Activated CD4-positive, alpha-beta memory T cell treated with anti-CD3 and anti-CD28 coated beads, Interleukin-2, amount 10 ng/mL, durations not matched to agents 7 days and 5 days (primary cell): ENCODE data around the gene ASB1. TPM values are rescaled to one million over a fixed set of nuclear protein-coding genes. Genes with fewer than 3 reads are reported as not detected.

Source experiments
- CTCF ChIA-PET: fragments of 350-600 bp; sonication (Branson Sonifier 250); formaldehyde crosslinking; loops from one replicate; lab custom pipeline; 2021; ENCODE audit warnings: antibody characterized with exemption, inconsistent platforms; lab: Charles Lee
- POLR2A ChIA-PET: fragments of 350-600 bp; sonication (Branson Sonifier 250); formaldehyde crosslinking; loops from one replicate; lab custom pipeline; 2021; ENCODE audit warnings: antibody characterized with exemption; lab: Charles Lee
- DNase-seq: peaks from one replicate; pipeline ENCODE4 v3.0.0-alpha.2; 2020
- H3K27ac Mint-ChIP-seq: one replicate; pipeline ENCODE4 v1.8.0; 2021; ENCODE audit warnings: mild to moderate bottlenecking, mixed read lengths
- H3K27me3 Mint-ChIP-seq: one replicate; pipeline ENCODE4 v1.8.0; 2021; ENCODE audit warnings: mixed read lengths
- H3K36me3 Mint-ChIP-seq: one replicate; pipeline ENCODE4 v1.8.0; 2021; ENCODE audit warnings: low read depth, mixed read lengths
- H3K4me1 Mint-ChIP-seq: one replicate; pipeline ENCODE4 v1.8.0; 2021; ENCODE audit warnings: mixed read lengths
- H3K4me3 Mint-ChIP-seq: one replicate; pipeline ENCODE4 v1.8.0; 2021; ENCODE audit warnings: mild to moderate bottlenecking, mixed read lengths
- H3K9me3 Mint-ChIP-seq: one replicate; pipeline ENCODE4 v1.8.0; 2021; ENCODE audit warnings: mixed read lengths
- total RNA-seq, 2 experiments: library from RNA; stranded (reverse); gene quantifications; one replicate each; pipeline ENCODE4 v1.2.3, GENCODE V29; 2021

The ASB1 gene
- total RNA-seq, 2 experiments from 2014 or later, result 27.9 to 31.3 TPM

GRCh38 chr2:238421695-238422035 is 5.1 kb upstream of the ASB1 start:
- no peak overlapping the region for H3K27ac Mint-ChIP-seq
- no peak overlapping the region for H3K4me3 Mint-ChIP-seq
- peaks cover 8% of the 10 kb centered on the region for H3K4me1 Mint-ChIP-seq
- peaks cover 2% of the 10 kb centered on the region for H3K9me3 Mint-ChIP-seq
- DNase-seq, result no peak
- ChIA-PET POLR2A (interaction anchor here (1.0 kb wide), 1 partner anchor 15 kb away, joined by 3 read pairs; no protein-coding TSS in a partner anchor), CTCF (no interaction called here)
- H3K27me3 Mint-ChIP-seq, result peaks cover 1% of the 10 kb centered on the region
- peaks cover 2% of the 10 kb centered on the region for H3K36me3 Mint-ChIP-seq

- no peak for DNase-seq
- peaks cover 1% of the 10 kb centered on the region for H3K27me3 Mint-ChIP-seq
- H3K9me3 Mint-ChIP-seq, result no peaks in the 10 kb centered on the region
- ChIA-PET CTCF (no interaction called here), POLR2A (interaction anchor here (1.0 kb wide), 2 partner anchors 12 to 14 kb away, joined by 3 read pairs; no protein-coding TSS in a partner anchor)
- no peak overlapping the region for H3K4me3 Mint-ChIP-seq
- H3K4me1 Mint-ChIP-seq, result peaks cover 9% of the 10 kb centered on the region
- no peaks in the 10 kb centered on the region for H3K36me3 Mint-ChIP-seq
- no peak overlapping the region for H3K27ac Mint-ChIP-seq
These were observed 4.4 kb upstream of the ASB1 start for GRCh38 chr2:238422285-238422684.

- no peak for DNase-seq
- peaks cover 16% of the 10 kb centered on the region for H3K4me1 Mint-ChIP-seq
- H3K9me3 Mint-ChIP-seq, result no peaks in the 10 kb centered on the region
- H3K27ac Mint-ChIP-seq, result no peak overlapping the region
- peaks cover 2% of the 10 kb centered on the region for H3K36me3 Mint-ChIP-seq
- peaks cover 1% of the 10 kb centered on the region for H3K27me3 Mint-ChIP-seq
- H3K4me3 Mint-ChIP-seq, result no peak overlapping the region
- CTCF ChIA-PET, result no interaction called here
- POLR2A ChIA-PET, result interaction anchor here (1.0 kb wide), 1 partner anchor 12 kb away, joined by 3 read pairs; no protein-coding TSS in a partner anchor
These were observed 3.8 kb upstream of the ASB1 start for GRCh38 chr2:238422940-238423339.

GRCh38 chr2:238423561-238424312 is 3.0 kb upstream of the ASB1 start:
- ChIA-PET POLR2A (no interaction called here), CTCF (no interaction called here)
- Mint-ChIP-seq H3K4me3 (no peak overlapping the region), H3K27ac (no peak overlapping the region), H3K4me1 (peaks cover 24% of the 10 kb centered on the region), H3K27me3 (no peaks in the 10 kb centered on the region), H3K36me3 (peaks cover 10% of the 10 kb centered on the region), H3K9me3 (no peaks in the 10 kb centered on the region)
- no peak for DNase-seq

GRCh38 chr2:238424313-238424700 is 2.4 kb upstream of the ASB1 start:
- Mint-ChIP-seq H3K27ac (peak overlapping the region; percentile 30), H3K27me3 (no peaks in the 10 kb centered on the region), H3K9me3 (no peaks in the 10 kb centered on the region), H3K4me1 (peaks cover 27% of the 10 kb centered on the region), H3K36me3 (peaks cover 14% of the 10 kb centered on the region), H3K4me3 (no peak overlapping the region)
- no peak for DNase-seq
- POLR2A ChIA-PET, result no interaction called here
- CTCF ChIA-PET, result no interaction called here

- Mint-ChIP-seq H3K27me3 (no peaks in the 10 kb centered on the region), H3K4me3 (peak overlapping the region; percentile 82), H3K9me3 (no peaks in the 10 kb centered on the region), H3K4me1 (peaks cover 36% of the 10 kb centered on the region), H3K27ac (no peak overlapping the region), H3K36me3 (peaks cover 23% of the 10 kb centered on the region)
- CTCF ChIA-PET, result interaction anchor here (1.2 kb wide), 1 partner anchor 15 kb away, joined by 3 read pairs; no protein-coding TSS in a partner anchor
- DNase-seq, result no peak
- POLR2A ChIA-PET, result no interaction called here
These were observed 1.2 kb upstream of the ASB1 start for GRCh38 chr2:238425505-238425978.

GRCh38 chr2:238425979-238426567 is 654 bp upstream of the ASB1 start:
- peaks cover 25% of the 10 kb centered on the region for H3K36me3 Mint-ChIP-seq
- peak overlapping the region; percentile 82 for H3K4me3 Mint-ChIP-seq
- no peaks in the 10 kb centered on the region for H3K27me3 Mint-ChIP-seq
- peak overlapping the region; percentile 75 for H3K27ac Mint-ChIP-seq
- DNase-seq, result no peak
- POLR2A ChIA-PET, result no interaction called here
- H3K9me3 Mint-ChIP-seq, result no peaks in the 10 kb centered on the region
- peaks cover 38% of the 10 kb centered on the region for H3K4me1 Mint-ChIP-seq
- CTCF ChIA-PET, result interaction anchor here (1.2 kb wide), 1 partner anchor 14 kb away, joined by 3 read pairs; no protein-coding TSS in a partner anchor

- Mint-ChIP-seq H3K4me3 (peak overlapping the region; percentile 88), H3K36me3 (peaks cover 28% of the 10 kb centered on the region), H3K4me1 (peaks cover 48% of the 10 kb centered on the region), H3K27me3 (no peaks in the 10 kb centered on the region), H3K9me3 (no peaks in the 10 kb centered on the region), H3K27ac (peak overlapping the region; percentile 84)
- DNase-seq, result no peak
- POLR2A ChIA-PET, result interaction anchor here (1.0 to 1.4 kb wide), 5 partner anchors 12 to 139 kb away, joined by 3 to 7 read pairs (median 4); partner anchors contain the start of gene PER2
- CTCF ChIA-PET, result interaction anchor here (0.6 to 1.9 kb wide), 5 partner anchors 13 to 60 kb away, joined by 3 to 6 read pairs (median 3); no protein-coding TSS in a partner anchor
These were observed 872 bp downstream of the ASB1 start for GRCh38 chr2:238427435-238428162.

- Mint-ChIP-seq H3K9me3 (no peaks in the 10 kb centered on the region), H3K36me3 (peaks cover 38% of the 10 kb centered on the region), H3K27me3 (no peaks in the 10 kb centered on the region), H3K27ac (no peak overlapping the region), H3K4me1 (peaks cover 48% of the 10 kb centered on the region), H3K4me3 (no peak overlapping the region)
- no peak for DNase-seq
- CTCF ChIA-PET, result interaction anchor here (1.4 kb wide), 1 partner anchor 11 kb away, joined by 5 read pairs; no protein-coding TSS in a partner anchor
- POLR2A ChIA-PET, result interaction anchor here (1.0 kb wide), 1 partner anchor 10 kb away, joined by 4 read pairs; no protein-coding TSS in a partner anchor
These were observed 2.1 kb downstream of the ASB1 start for GRCh38 chr2:238428866-238429265.

- Mint-ChIP-seq H3K4me1 (peaks cover 44% of the 10 kb centered on the region), H3K4me3 (no peak overlapping the region), H3K36me3 (peaks cover 51% of the 10 kb centered on the region), H3K27ac (no peak overlapping the region), H3K27me3 (no peaks in the 10 kb centered on the region), H3K9me3 (no peaks in the 10 kb centered on the region)
- no peak for DNase-seq
- CTCF ChIA-PET, result interaction anchor here (1.3 to 1.7 kb wide), 2 partner anchors 62 to 63 kb away, joined by 3 read pairs; no protein-coding TSS in a partner anchor
- POLR2A ChIA-PET, result interaction anchor here (0.9 kb wide), 1 partner anchor 10 kb away, joined by 3 read pairs; no protein-coding TSS in a partner anchor
These were observed 4.1 kb downstream of the ASB1 start for GRCh38 chr2:238430781-238431180.

- DNase-seq, result no peak
- Mint-ChIP-seq H3K9me3 (no peaks in the 10 kb centered on the region), H3K4me1 (peaks cover 40% of the 10 kb centered on the region), H3K4me3 (no peak overlapping the region), H3K36me3 (peaks cover 56% of the 10 kb centered on the region), H3K27ac (no peak overlapping the region), H3K27me3 (no peaks in the 10 kb centered on the region)
- CTCF ChIA-PET, result interaction anchor here (1.2 to 1.7 kb wide), 3 partner anchors 10 to 64 kb away, joined by 3 read pairs; no protein-coding TSS in a partner anchor
- POLR2A ChIA-PET, result no interaction called here
These were observed 4.7 kb downstream of the ASB1 start for GRCh38 chr2:238431456-238431855.

GRCh38 chr2:238433300-238433915 is 6.7 kb downstream of the ASB1 start:
- DNase-seq, result no peak
- H3K4me3 Mint-ChIP-seq, result no peak overlapping the region
- H3K27me3 Mint-ChIP-seq, result no peaks in the 10 kb centered on the region
- H3K9me3 Mint-ChIP-seq, result no peaks in the 10 kb centered on the region
- peaks cover 29% of the 10 kb centered on the region for H3K4me1 Mint-ChIP-seq
- no peak overlapping the region for H3K27ac Mint-ChIP-seq
- peaks cover 63% of the 10 kb centered on the region for H3K36me3 Mint-ChIP-seq
- ChIA-PET POLR2A (interaction anchor here (1.2 kb wide), 1 partner anchor 10 kb away, joined by 3 read pairs; no protein-coding TSS in a partner anchor), CTCF (interaction anchor here (1.3 to 1.5 kb wide), 2 partner anchors 49 to 66 kb away, joined by 3 read pairs; no protein-coding TSS in a partner anchor)
